Stromal cell of bone marrow (primary cell): ENCODE results near the gene RPL10A.

Source experiments
- DNase-seq: peaks from one replicate; pipeline ENCODE4 v3.0.0-alpha.2; 2012; ENCODE audit warnings: low read depth

RPL10A gene

DNA sequence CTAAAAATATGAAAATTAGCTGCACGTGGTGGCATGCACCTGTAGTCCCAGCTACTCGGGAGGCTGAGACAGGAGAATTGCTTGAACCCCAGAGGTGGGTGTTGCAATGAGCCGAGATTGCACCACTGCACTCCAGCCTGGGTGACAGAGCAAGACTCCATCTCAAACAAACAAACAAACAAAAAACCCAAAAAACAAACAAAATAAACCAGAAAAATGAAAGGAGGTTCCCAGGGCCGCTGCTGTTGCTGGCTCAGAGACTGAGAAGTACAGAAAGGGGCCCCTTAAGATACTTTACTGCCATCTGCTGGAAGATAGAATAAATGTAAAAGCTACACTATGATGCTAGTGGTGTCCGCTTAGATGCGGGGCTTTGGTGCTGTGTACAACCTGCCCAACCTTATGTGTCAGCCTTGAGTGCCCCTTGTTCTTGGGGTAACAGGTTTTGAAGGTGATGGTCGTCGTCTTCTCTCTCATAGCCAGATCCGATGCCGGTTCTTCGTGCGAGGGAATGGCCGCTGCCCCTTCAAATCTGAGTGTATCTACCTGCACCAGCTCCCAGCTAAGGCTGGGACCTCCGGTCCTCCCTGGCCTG, 18.8 kb upstream of the RPL10A start:
- peak; percentile 52 for DNase-seq

DNA sequence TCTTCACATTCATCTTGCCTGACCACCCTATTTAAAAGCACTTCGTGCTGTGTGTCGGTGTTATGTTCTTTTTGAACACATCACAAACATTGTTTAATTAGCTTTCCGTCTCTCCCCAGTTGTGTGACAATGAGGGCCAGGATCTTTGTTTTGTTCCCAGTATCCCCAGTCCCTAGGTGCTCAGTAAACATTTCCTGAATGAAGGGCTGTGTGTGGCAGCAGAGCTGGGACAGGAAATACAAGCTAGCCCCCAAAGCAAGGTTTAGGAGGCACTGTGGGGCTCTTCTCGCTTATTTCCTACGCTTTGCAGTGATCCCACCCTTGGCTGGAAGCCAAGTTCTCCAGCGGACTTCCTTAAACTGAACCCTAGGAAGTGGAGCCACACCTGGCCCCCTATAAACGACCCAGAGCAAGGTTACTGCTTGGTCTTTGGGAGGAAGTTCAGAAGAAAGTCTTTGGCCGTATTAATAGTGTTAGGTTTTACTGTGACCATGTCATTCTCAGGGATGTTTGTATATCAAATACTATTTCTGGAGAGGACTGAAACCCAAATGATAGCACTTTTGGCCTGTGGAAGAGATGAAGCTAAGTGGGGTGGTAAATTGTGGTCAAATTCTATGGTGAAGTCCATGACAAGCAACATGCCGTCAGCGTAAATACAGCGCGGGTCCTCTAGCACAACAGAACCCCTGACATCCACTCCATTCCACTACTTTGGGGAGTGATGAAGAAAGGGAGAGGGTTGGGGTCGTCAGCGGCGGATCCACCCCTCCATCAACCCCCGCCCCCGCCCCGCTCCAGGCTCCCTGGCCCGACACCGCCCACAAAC, 16.6 kb upstream of the RPL10A start:
- no peak for DNase-seq

DNA sequence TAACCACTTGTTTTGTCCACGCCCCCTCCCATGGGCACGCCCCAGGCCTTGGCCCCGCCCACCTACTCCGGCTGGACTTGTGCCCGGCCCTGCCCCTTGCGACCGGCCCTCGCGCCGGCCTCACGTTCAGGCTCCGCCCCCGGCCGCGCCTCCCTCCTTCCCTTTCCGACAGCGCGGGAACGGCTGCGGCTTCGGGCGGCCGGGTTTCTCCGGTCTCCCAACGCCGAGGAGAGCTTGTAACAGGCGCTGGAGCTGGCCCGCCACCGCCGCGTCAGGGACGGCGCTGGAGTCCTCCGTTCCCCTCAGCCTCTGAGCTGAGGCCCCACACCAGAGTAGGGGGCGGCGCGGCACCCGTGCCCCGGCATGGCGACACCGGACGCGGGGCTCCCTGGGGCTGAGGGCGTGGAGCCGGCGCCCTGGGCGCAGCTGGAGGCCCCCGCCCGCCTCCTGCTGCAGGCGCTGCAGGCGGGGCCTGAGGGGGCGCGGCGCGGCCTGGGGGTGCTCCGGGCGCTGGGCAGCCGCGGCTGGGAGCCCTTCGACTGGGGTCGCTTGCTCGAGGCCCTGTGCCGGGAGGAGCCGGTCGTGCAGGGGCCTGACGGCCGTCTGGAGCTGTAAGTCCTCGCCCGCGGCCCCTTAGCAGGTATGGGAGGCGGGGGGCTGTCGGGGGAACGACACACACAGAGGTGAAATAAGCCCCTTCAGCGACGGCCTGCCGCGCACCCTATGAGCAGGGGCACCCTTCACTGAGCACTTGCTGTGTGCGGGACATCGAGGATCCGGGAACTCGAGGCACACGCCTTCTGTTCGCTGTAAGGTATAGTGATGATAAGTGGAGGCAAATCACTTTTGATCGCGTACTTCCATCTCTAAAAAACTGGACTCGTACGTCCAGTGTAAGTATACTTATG, 15.8 kb upstream of the RPL10A start, which contains the start of gene FANCE:
TSS of gene FANCE (plus strand) at position 156 of the 908 bp plus-strand sequence. CDS start at position 364, 208 bp downstream.
- DNase-seq = peak; percentile 70

DNA sequence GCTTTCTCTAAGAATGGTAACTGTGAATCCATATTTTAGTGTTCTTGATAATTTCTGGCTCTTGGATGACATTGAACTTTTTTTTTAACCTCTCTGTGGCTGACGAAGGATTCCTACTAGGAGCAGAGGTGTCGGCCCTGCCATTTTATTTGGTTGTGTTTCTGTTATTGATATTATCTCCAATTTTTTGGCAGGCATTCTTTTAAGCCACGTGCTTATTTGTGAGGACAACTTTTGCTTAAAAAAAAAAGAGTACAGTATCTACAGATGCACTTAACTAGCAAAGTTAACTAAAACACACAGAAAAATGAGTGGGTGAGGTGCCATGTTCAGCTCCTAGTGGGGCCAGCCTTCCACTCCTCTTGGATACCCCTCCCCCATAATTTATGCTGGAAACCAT, 15.0 kb upstream of the RPL10A start:
- no peak for DNase-seq

DNA sequence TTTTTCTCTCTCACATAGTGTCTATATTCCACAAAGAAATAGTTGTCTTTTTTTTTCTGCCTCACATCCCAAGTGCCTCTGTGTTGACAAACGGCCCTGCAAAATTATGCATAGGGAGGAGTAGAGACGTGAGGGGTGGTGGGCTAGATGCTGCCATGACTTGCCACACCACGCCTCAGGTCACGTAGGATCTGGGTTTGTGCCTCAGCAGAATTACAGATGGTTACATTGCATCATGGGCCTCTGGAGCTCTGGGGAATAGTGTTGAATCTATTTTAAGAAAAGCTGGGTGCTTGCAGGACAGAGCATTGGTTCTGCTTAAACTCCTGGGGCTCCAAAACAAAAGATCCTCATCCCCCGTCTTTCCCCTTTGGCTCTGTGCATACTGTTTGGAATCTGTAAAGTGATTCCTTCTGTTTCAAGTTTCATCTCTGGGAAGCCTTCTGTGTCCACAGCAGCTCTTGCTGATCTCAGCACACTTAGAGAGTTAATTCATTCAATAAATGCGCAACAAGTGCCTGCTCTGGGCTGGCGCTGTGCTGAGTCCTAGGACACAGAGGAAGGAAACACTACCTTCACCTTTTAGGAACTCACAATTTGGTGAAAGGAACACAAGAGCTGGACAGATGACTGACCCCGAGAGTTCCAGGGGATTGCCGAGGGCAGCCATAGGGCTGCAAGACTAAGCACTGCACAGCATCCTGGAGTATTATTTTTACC, 13.7 kb upstream of the RPL10A start:
- no peak for DNase-seq

DNA sequence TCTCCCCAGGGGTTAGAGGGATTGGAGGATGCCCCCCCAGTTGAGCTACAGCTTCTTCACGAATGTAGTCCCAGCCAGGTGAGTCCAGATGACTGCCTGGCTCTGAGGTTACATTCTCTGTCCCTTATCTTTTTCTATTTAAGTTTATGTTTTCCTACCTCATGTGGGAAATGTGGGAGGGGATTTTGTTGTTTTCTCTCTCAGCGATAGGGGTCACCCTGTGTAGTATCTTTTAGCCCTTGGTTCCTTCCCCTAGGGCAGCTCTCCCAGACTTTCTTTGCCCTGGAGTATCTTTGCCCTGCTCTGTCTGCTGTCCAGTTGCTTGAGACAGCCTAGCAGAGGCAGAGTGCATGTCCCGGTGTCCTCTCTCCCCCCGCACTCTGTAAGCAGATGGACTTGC, 10.3 kb upstream of the RPL10A start:
- DNase-seq = no peak

DNA sequence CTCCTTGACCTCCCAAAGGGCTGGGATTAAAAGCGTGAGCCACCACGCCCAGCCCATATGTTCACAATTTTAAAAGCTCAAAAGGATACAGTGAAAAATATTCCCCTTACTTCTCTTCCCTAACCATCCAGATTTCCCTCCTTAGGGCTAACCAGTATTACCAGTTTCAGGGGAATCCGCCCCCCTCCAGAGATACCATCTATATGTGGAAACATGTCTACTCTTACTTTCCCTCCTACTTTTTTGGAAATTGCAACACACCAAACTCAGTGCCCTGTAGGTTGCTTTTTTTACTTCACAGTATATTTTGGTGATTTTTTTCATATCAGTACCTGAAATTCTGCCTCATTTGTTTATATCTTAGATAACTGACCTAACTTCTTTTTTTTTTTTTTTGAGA, 6.9 kb upstream of the RPL10A start:
- no peak for DNase-seq

DNA sequence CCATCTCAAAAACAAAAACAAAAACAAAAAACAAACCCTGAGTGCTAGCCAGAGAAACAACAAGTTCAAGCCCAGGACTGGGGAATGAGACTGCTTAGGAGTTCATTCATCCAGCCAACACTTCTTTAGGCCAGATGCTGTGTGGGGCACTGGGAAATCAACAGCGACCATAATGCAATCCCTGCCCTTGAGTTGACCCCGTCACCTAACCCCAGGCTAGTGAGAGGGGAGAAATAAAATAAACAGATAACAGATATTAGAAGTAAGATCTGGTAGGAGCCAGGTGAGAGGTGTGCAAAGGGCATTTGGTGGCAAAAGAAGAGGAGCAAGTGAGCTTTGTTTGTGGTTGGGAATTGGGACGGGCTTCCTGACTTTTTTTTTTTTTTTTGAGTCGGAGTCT, 4.9 kb upstream of the RPL10A start:
- no peak for DNase-seq

DNA sequence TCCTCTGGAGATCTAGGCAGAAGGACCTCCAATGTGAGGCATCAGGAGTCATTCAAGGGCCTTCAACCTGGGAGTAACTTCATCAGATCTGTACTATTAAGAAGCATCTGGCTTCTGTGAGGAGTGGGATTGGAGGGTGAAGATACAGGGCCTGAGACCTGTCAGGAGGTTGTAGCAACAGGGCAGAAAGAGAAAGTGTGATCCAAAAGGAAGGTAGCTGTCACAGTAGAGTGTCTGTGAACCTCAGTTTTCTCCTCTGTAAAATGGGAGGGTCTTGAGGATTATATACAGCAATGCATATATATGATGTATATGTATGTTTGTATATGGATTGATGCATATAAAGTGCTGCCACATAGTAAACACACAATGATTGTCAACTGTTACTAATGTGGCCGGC, 2.6 kb upstream of the RPL10A start:
- DNase-seq = no peak

DNA sequence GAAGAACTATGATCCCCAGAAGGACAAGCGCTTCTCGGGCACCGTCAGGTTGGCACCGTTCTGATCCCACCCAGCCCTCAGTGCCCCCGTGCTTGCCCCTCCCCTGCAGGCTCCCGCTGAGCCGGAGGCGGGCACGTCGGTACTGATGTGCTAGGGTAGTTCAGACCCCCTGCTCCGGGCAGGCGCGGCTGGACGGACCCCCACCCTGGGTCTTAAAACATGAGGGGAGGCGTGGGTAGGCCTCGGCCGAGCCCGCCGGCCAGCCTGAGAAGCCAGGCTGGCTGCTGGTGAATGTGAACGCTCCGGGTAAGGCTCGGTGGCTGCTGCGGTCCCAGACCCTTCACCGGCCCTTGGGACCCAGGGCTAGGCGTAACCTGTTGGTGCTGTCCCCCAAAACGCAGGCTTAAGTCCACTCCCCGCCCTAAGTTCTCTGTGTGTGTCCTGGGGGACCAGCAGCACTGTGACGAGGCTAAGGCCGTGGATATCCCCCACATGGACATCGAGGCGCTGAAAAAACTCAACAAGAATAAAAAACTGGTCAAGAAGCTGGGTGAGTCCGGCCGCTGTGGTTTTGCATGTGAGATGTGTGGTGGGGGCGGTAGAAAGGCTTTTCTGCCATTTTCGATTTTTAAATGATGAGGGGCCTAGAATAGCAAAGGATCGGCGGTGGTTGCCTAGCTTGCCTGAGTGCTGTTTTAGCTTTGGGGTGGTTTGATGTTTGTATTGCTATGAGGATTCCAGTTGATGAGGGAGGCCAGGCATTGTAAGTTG, 964 bp downstream of the RPL10A start:
- no peak for DNase-seq

DNA sequence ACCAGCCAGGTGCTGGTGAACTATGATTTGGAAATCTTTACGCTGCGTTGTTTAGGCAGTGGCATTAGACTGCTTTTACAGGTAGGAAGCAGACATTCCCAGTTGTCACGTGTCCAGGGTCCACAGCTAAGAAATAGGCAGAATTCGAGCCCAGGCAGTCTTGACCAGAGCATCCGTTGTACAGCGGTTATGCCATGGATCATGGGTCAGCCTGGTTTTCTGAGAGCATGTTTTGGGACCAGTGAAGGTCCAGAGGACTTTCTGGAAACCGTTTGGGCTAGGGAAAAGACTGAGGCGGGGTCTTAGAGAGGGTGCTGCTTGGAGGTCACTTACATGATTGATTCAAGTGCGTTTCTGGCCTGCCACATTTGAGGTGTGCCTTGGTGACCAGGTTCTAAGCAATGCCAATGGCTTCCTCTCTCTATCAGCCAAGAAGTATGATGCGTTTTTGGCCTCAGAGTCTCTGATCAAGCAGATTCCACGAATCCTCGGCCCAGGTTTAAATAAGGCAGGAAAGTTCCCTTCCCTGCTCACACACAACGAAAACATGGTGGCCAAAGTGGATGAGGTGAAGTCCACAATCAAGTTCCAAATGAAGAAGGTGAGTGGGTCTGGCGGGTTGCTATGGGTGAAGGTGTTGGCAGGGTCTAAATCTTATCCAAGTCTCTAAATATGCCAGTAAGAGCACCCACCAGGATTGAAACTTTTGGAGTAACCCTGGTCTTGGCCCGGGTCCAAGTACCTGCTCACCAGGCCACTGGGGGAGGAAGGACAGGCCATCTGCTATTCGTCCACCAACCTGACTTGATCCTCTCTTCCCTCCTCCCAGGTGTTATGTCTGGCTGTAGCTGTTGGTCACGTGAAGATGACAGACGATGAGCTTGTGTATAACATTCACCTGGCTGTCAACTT, 1.8 kb downstream of the RPL10A start:
- no peak for DNase-seq

DNA sequence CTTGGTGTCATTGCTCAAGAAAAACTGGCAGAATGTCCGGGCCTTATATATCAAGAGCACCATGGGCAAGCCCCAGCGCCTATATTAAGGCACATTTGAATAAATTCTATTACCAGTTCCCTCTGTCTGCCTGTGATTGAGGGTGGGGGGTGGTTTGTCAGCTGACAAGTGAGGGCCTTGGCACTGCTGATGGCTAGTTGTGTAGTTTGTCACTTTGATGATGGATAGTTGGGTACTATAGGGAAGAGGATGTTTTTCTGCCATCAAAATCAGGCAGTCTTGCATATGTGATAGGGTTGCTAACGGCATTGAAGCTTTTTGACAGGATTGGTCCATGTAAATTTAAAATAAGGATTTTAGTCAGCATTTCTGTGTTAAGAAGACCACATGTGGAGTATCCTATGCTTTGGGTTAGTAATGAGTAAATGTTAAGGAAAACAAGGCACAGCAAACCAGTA, 2.5 kb downstream of the RPL10A start:
- DNase-seq = no peak

DNA sequence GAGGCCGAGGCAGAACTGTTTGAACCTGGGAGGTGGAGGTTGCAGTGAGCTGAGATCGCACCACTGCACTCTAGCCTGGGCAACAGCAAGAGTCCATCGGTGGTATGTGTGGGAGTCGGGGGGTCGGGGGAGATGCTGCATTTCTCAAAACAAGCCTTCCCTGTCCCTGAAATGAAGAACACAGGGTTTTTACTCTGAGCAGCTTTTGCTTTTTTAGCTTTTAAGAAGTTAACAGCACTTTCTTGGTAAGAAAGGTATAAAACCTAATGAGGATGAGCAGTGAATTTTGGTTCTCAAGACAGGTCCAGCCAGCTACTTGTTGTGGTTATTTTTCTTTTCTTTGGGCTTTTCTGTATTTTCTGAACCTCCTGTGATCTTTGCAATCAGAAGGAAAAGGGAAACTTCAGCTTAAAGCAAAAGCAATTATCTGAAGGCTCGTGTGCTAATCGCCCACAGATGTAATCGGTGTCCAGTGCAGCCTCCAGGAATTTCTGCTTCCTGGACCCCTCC, 3.7 kb downstream of the RPL10A start:
- DNase-seq = no peak

DNA sequence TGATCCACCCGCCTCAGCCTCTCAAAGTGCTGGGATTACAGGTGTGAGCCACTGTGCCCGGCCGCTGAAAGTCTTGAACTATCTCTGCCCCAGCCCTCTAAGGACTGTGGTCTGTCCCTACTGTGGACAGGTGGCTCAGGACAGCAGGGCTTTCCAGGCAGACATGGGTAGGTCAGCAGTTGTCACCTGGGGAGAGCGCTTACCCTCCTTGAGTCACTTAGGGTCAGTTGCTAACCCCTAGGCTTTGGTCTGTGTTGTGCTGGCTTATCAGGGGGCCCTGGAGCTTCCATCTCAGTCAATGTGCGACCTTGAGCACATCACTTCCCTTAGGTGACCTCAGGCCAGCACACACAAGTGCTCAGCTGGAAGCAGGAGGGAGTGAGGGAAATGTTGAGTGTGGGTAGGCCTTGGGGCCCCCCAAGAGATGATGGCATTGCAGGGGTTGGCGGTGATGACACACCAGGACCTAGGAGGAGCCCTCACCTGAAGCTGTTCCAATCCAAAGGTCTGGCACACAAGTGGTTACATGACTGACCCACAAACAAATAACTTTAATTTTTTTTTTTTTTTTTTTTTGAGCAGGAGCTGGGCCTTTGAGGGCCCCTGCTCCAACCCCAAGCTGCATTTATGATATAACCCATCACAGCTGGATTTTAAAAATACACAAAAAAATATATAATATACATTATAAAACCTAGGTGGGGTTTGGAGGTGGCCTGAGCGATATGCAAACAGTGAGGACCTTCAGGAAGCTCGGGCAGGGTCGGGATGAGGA, 5.1 kb downstream of the RPL10A start:
- DNase-seq = no peak

DNA sequence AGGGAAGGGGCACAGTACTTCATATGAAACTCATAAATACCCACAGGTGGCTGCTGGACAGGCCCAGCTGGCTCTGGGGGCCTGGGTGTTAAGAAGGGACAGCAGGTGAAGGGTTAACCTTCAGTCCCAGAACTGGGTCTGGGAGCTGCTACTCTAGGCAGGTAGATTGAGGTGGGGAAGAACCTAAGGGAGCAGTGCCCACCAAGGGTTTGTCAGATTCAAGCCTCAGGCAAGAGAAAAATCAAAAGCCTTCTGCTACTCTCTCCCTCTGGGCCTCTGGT, 5.6 kb downstream of the RPL10A start:
- no peak for DNase-seq

DNA sequence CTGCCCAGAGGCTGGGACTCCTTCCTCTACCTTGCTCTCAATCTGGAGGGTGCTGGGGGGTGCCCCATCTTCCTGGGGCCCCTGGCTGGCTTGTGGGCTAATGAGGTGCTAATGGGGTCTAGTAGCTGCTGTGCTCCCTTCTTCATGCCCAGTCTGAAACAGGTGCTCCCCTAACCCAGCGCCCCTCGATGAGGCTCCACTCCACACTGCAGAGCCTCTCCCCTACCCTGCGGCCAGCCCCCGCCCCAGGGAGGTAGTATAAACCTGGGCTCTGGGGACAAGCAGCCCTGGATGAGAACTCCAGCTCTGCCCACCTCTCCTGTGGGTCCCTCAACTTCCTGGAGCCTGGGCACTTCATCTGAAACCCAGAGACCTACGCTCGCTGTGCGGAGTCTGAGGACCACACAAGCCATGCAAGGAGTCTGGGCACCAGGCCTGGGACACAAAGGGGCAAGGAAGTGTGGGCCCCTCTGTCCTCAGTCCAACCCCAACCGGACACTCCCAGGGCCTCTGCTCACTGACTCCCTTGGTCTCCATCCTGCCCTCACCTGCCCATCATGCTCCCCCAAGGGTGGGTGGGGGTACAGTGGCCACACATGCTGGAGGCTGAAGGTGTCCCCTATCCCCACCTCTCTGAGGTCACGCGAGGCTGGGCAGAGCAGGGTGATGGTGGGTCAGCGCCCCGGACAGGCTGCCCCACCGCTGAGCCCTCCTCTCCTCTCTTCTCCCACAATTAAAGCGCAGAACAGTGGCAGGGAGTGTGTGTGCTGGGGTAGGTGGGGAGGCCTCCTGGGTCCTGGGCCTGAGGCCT, 6.1 kb downstream of the RPL10A start:
- no peak for DNase-seq

DNA sequence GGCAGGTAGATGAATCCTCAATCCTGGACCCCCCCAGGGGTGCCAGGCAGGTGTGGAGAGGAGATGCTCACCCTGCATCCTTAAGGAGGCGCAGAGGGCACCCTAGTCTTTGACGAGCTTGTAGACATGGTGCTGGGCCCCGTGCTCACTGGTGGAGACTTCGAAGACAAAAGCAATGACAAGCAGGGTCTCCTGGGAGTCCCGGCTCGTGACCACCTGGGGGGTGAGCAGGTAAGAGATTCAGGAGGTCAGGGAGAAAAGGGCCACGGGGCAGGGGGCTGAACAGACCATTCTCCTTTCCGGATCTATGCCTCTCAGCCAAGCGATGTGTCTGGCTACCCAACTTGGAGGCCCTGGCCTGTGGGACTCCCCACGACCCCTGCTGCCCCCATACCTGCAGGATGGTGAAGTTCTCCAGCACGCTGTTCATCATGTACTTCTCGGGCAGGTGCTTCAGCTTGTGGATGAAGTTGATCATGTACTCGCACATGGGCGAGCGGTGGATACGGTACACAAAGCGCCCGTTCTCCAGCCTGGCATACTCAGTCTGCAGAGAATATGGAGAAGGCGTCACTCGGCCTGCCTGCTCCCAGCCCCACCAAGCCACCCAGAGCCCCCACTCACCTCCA, 6.9 kb downstream of the RPL10A start:
- no peak for DNase-seq

DNA sequence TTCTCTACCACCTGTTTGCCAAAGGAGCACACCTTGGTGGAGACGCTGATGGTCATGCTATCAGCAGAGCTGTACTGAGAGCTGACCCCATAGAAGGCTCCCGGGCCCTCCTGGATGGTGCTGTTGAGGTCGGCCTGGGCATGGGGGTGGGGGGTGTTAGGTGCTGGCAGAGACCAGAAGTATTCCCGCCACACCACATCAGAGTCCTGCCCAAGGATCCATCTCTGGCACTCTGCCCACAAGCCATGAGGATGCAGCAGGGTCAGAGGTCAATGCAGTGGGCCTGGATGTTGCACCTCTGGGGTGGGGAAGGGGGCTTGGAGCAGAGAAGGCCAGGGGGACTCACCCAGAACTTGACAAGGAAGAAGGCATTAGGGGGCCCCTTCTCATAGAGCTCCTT, 7.4 kb downstream of the RPL10A start:
- no peak for DNase-seq
